Prostate gland (tissue), 2 donors: Measurements from ENCODE around the gene FAP.

Experiments used
- POLR2A ChIP-seq: fragments of 450-650 bp; IDR thresholded peaks from one replicate; pipeline ENCODE4 v1.6.1; 2016; ENCODE audit warnings: antibody characterized with exemption, mild to moderate bottlenecking
- TF ChIP-seq, protein P1 (sequence below), 4 experiments: fragments of 200-600 bp in 2 of 4; fragments of 450-650 bp in 2 of 4; sonication (generic) in 2 of 4; IDR thresholded peaks; 1 replicate in 3 of 4; 2 replicates in 1 of 4; pipeline ENCODE4 v1.5.1; 2016 to 2019; ENCODE audit warnings: antibody characterized with exemption in 4 of 4, mild to moderate bottlenecking in 2 of 4, moderate library complexity in 2 of 4

GRCh38 chr2:162267996-162268395, 24.8 kb upstream of the FAP start:
- TF ChIP-seq, protein P1, sequence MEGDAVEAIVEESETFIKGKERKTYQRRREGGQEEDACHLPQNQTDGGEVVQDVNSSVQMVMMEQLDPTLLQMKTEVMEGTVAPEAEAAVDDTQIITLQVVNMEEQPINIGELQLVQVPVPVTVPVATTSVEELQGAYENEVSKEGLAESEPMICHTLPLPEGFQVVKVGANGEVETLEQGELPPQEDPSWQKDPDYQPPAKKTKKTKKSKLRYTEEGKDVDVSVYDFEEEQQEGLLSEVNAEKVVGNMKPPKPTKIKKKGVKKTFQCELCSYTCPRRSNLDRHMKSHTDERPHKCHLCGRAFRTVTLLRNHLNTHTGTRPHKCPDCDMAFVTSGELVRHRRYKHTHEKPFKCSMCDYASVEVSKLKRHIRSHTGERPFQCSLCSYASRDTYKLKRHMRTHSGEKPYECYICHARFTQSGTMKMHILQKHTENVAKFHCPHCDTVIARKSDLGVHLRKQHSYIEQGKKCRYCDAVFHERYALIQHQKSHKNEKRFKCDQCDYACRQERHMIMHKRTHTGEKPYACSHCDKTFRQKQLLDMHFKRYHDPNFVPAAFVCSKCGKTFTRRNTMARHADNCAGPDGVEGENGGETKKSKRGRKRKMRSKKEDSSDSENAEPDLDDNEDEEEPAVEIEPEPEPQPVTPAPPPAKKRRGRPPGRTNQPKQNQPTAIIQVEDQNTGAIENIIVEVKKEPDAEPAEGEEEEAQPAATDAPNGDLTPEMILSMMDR (IDR thresholded peaks at IDR 0.05), result no peak
- TF ChIP-seq POLR2A, result no peak
